Neuronal stem cell (in vitro differentiated cells): ENCODE measurements around the gene SPINDOC.

Experiments used
- DNase-seq: peaks from one replicate; pipeline ENCODE4 v3.0.0-alpha.2; 2013; ENCODE audit warnings: low spot score
- H2AFZ ChIP-seq: one replicate; pipeline ENCODE4 v1.6.1; 2013; ENCODE audit warnings: mild to moderate bottlenecking, low read length, inconsistent platforms
- H2AK5ac ChIP-seq: 2 replicates; pipeline ENCODE4 v1.6.1; 2013; ENCODE audit warnings: low read depth, mild to moderate bottlenecking, inconsistent platforms, low read length, moderate library complexity, mixed read lengths
- H2BK120ac ChIP-seq: 2 replicates; pipeline ENCODE4 v1.6.1; 2013; ENCODE audit warnings: low read depth, mild to moderate bottlenecking, inconsistent platforms, low read length, moderate library complexity, mixed read lengths
- H2BK12ac ChIP-seq: one replicate; pipeline ENCODE4 v1.6.1; 2013; ENCODE audit warnings: low read length, inconsistent platforms
- H2BK15ac ChIP-seq: 2 replicates; pipeline ENCODE4 v1.6.1; 2013; ENCODE audit warnings: mild to moderate bottlenecking, low read length, inconsistent platforms, mixed read lengths
- H2BK5ac ChIP-seq: one replicate; pipeline ENCODE4 v1.6.1; 2013; ENCODE audit warnings: inconsistent platforms, mild to moderate bottlenecking, low read length, moderate library complexity
- H3K14ac ChIP-seq: one replicate; pipeline ENCODE4 v1.6.1; 2013; ENCODE audit warnings: low read length, inconsistent platforms
- H3K18ac ChIP-seq: 2 replicates; pipeline ENCODE4 v1.6.1; 2013; ENCODE audit warnings: low read length, inconsistent platforms
- H3K23ac ChIP-seq: 2 replicates; pipeline ENCODE4 v1.6.1; 2013; ENCODE audit warnings: low read depth, mild to moderate bottlenecking, mixed read lengths, low read length, inconsistent platforms; ENCODE audit not compliant: poor library complexity
- H3K27ac ChIP-seq: replicated peaks from 3 replicates; pipeline ENCODE4 v1.5.1; 2013; ENCODE audit warnings: low read length, inconsistent platforms
- H3K27me3 ChIP-seq, 3 experiments: 2 replicates each; pipeline ENCODE4 v1.6.1; 2013; ENCODE audit warnings: low read length in 3 of 3, mild to moderate bottlenecking in 2 of 3, inconsistent platforms in 1 of 3, low read depth in 1 of 3, mixed read lengths in 1 of 3, moderate library complexity in 1 of 3; ENCODE audit not compliant: control insufficient read depth in 3 of 3, insufficient read depth in 3 of 3
- H3K36me3 ChIP-seq, 2 donors: replicated peaks in 1 of 2; 2 replicates each; pipeline ENCODE4 v1.6.1; 2013; ENCODE audit warnings: low read length in 2 of 2; ENCODE audit not compliant: control insufficient read depth in 2 of 2, insufficient read depth in 2 of 2
- H3K4ac ChIP-seq: 2 replicates; pipeline ENCODE4 v1.6.1; 2013; ENCODE audit warnings: inconsistent platforms, mild to moderate bottlenecking, low read length, moderate library complexity
- H3K4me1 ChIP-seq, 2 donors: 1 replicate in 1 of 2; 2 replicates in 1 of 2; pipeline ENCODE4 v1.6.1; 2013; ENCODE audit warnings: low read length in 2 of 2, low read depth in 1 of 2; ENCODE audit not compliant: control insufficient read depth in 2 of 2, insufficient read depth in 1 of 2
- H3K4me2 ChIP-seq: one replicate; pipeline ENCODE4 v1.6.1; 2013; ENCODE audit warnings: mild to moderate bottlenecking, low read length, inconsistent platforms; ENCODE audit not compliant: insufficient read depth, poor library complexity, severe bottlenecking
- H3K4me3 ChIP-seq, 2 donors: 2 replicates each; pipeline ENCODE4 v1.5.1; 2013; ENCODE audit warnings: low read length in 2 of 2, mild to moderate bottlenecking in 2 of 2, inconsistent platforms in 1 of 2, moderate library complexity in 1 of 2
- H3K79me1 ChIP-seq: one replicate; pipeline ENCODE4 v1.6.1; 2013; ENCODE audit warnings: low read depth, mild to moderate bottlenecking, inconsistent platforms, low read length, moderate library complexity
- H3K9ac ChIP-seq: one replicate; pipeline ENCODE4 v1.6.1; 2013; ENCODE audit warnings: mild to moderate bottlenecking, low read depth, low read length, inconsistent platforms; ENCODE audit not compliant: poor library complexity
- H3K9me3 ChIP-seq, 2 donors: replicated peaks in 1 of 2; 2 replicates each; pipeline versions ENCODE3 to v1.6.1; 2013; ENCODE audit warnings: low read length in 2 of 2, mild to moderate bottlenecking in 2 of 2, inconsistent platforms in 1 of 2, low read depth in 1 of 2, mixed read lengths in 1 of 2, moderate library complexity in 1 of 2; ENCODE audit not compliant: control insufficient read depth in 2 of 2, insufficient read depth in 1 of 2
- H4K8ac ChIP-seq: one replicate; pipeline ENCODE4 v1.6.1; 2013; ENCODE audit warnings: low read depth, mild to moderate bottlenecking, inconsistent platforms, low read length, moderate library complexity
- H4K91ac ChIP-seq: one replicate; pipeline ENCODE4 v1.6.1; 2013; ENCODE audit warnings: low read length, low read depth, mild to moderate bottlenecking, inconsistent platforms; ENCODE audit not compliant: poor library complexity
- WGBS, 2 donors: extraction: QIAGEN DNeasy Blood & Tissue Kit; methylation state at CpG; one replicate each; pipeline ENCODE4 v1.1.7; 2013; ENCODE audit warnings: missing lambda C conversion rate in 2 of 2, mixed read lengths in 1 of 2; ENCODE audit not compliant: insufficient read length in 2 of 2, insufficient replicate concordance in 1 of 2; ENCODE audit errors: extremely low coverage in 2 of 2; 5-methylcytosine and 5-hydroxymethylcytosine counted together

SPINDOC gene

DNA sequence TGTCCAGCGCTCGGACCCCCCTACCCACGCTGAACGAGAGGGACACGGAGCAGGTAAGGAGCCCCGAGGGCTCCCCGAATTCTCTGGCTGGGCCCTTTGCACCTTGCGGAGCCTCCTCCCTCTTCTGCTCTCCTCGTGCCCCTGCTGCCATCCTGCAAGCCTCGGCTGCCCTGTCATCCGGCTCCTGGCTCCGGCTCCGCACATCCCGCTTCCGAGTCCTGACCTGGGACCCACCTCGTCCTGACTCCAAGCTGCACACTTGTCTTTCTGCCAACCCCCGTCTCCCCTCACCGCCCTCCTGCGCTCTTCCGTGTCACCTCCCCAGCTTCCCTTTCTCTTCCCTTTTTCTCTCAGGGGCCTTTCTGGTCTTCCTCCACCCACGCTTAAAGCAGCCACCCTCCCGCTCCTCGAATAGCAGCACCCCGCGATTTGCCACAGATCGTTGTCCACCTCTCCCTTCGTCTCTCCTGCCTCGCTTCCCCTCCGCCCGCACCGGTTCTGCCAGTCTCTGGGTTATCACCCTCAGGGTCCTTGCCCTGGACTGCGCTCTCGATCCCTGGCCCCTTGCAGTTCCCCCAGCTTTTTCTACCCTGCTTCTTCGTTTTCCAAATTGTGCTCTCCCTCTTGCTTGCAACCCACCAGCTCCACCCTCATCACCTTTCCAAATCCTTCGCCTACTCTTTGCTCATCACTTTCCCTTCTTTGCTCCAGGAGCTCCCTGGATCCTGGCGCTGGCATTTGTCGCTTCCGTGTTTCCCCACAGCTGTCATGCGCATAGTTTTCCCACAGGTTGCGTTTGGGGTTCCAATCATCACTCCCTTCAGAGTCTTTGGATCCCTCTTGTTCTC, 26.5 kb downstream of the SPINDOC start:
- Histone ChIP-seq H3K18ac (peak overlapping the region; percentile 93), H3K9me3 (no peaks in the 10 kb centered on the region), H2BK120ac (no peak overlapping the region), H4K8ac (no peak overlapping the region), H3K4ac (no peak overlapping the region), H2BK5ac (peak overlapping the region; percentile 32), H2AK5ac (peak overlapping the region; percentile 33), H3K4me3 (peak overlapping the region; percentile 85 to 89), H3K36me3 (peaks cover 3 to 31% of the 10 kb centered on the region in 2 donors), H3K23ac (peak overlapping the region; percentile 74), H3K27ac (peak overlapping the region; percentile 66), H3K9ac (peak overlapping the region; percentile 97), H3K4me2 (peak overlapping the region; percentile 58), H2BK12ac (no peak overlapping the region), H2AFZ (peak overlapping the region; percentile 66), H2BK15ac (no peak overlapping the region), H3K14ac (peak overlapping the region; percentile 3), H3K4me1 (peaks cover 16 to 27% of the 10 kb centered on the region in 2 donors), H4K91ac (no peak overlapping the region), H3K27me3 (no peaks in the 10 kb centered on the region), H3K79me1 (peaks cover 2% of the 10 kb centered on the region)
- DNase-seq = no peak
- WGBS, 2 donors = no CpG with 5 or more reads among the region's 40 CpGs

GRCh38 chr11:63840356-63841060, 27.3 kb downstream of the SPINDOC start:
- no peak overlapping the region for H3K27ac ChIP-seq
- DNase-seq = no peak
- no CpG with 5 or more reads among the region's 13 CpGs for WGBS, 2 donors

GRCh38 chr11:63841554-63841953, 28.3 kb downstream of the SPINDOC start:
- no peak overlapping the region for H3K23ac ChIP-seq
- no peak for DNase-seq
- H3K36me3 ChIP-seq = peaks cover 3 to 44% of the 10 kb centered on the region in 2 donors
- H4K91ac ChIP-seq = no peak overlapping the region
- no peaks in the 10 kb centered on the region for H3K9me3 ChIP-seq
- H3K4me2 ChIP-seq = peak overlapping the region; percentile 47
- no peak overlapping the region for H2AFZ ChIP-seq
- H2BK5ac ChIP-seq = no peak overlapping the region
- H3K27ac ChIP-seq = no peak overlapping the region
- no peak overlapping the region for H3K18ac ChIP-seq
- peaks cover 16 to 34% of the 10 kb centered on the region in 2 donors for H3K4me1 ChIP-seq
- H3K4ac ChIP-seq = no peak overlapping the region
- H2BK12ac ChIP-seq = no peak overlapping the region
- H3K4me3 ChIP-seq = peak overlapping the region in 1 of 2 donors; percentile 89
- H3K14ac ChIP-seq = no peak overlapping the region
- H3K27me3 ChIP-seq = no peaks in the 10 kb centered on the region
- H2BK15ac ChIP-seq = no peak overlapping the region
- no peak overlapping the region for H2BK120ac ChIP-seq
- H3K79me1 ChIP-seq = peaks cover 2% of the 10 kb centered on the region
- no peak overlapping the region for H2AK5ac ChIP-seq
- no peak overlapping the region for H3K9ac ChIP-seq
- no CpG with 5 or more reads among the region's 3 CpGs for WGBS, 2 donors
- no peak overlapping the region for H4K8ac ChIP-seq

More at GRCh38 chr11:63840356-63841060, 27.3 kb downstream of the SPINDOC start:
- H2BK120ac ChIP-seq = no peak overlapping the region
- H3K9me3 ChIP-seq = no peaks in the 10 kb centered on the region
- no peak overlapping the region for H4K8ac ChIP-seq
- peaks cover 16 to 34% of the 10 kb centered on the region in 2 donors for H3K4me1 ChIP-seq
- H3K36me3 ChIP-seq = peaks cover 3 to 38% of the 10 kb centered on the region in 2 donors
- H3K14ac ChIP-seq = no peak overlapping the region
- no peak overlapping the region for H2AFZ ChIP-seq
- no peak overlapping the region for H4K91ac ChIP-seq
- H2BK5ac ChIP-seq = no peak overlapping the region
- peak overlapping the region; percentile 97 for H3K9ac ChIP-seq
- H3K23ac ChIP-seq = no peak overlapping the region
- H3K4me2 ChIP-seq = peak overlapping the region; percentile 58
- H3K27me3 ChIP-seq = no peaks in the 10 kb centered on the region
- no peak overlapping the region for H2BK15ac ChIP-seq
- no peak overlapping the region for H2AK5ac ChIP-seq
- H3K4me3 ChIP-seq = peak overlapping the region; percentile 85 to 89
- H3K18ac ChIP-seq = no peak overlapping the region
- H3K79me1 ChIP-seq = peaks cover 2% of the 10 kb centered on the region
- no peak overlapping the region for H3K4ac ChIP-seq
- H2BK12ac ChIP-seq = no peak overlapping the region

- Histone ChIP-seq H2BK12ac (no peak overlapping the region), H3K4ac (no peak overlapping the region), H3K27ac (no peak overlapping the region), H2AK5ac (no peak overlapping the region), H3K79me1 (peaks cover 3% of the 10 kb centered on the region), H3K9ac (no peak overlapping the region), H3K14ac (no peak overlapping the region), H3K4me1 (peaks cover 16 to 29% of the 10 kb centered on the region in 2 donors), H3K23ac (no peak overlapping the region), H2BK5ac (peak overlapping the region; percentile 8), H2AFZ (no peak overlapping the region), H3K36me3 (peaks cover 3 to 51% of the 10 kb centered on the region in 2 donors), H2BK120ac (no peak overlapping the region), H3K4me2 (no peak overlapping the region), H4K91ac (no peak overlapping the region), H2BK15ac (no peak overlapping the region), H4K8ac (no peak overlapping the region), H3K18ac (no peak overlapping the region), H3K9me3 (no peaks in the 10 kb centered on the region), H3K4me3 (no peak overlapping the region), H3K27me3 (no peaks in the 10 kb centered on the region)
- no peak for DNase-seq
- no CpG with 5 or more reads among the region's 1 CpG for WGBS, 2 donors
These were observed 29.8 kb downstream of the SPINDOC start for GRCh38 chr11:63843041-63843440.
